ENCODE measurements around the gene SLC32A1. TPM values are rescaled to one million over a fixed set of nuclear protein-coding genes. Genes with fewer than 3 reads are reported as not detected.

The SLC32A1 gene
- total and polyA plus RNA-seq, 2 of the 13 experiments (the other 11 are each of a cell fraction or from before 2014, with no cell fraction given): not detected

DNA sequence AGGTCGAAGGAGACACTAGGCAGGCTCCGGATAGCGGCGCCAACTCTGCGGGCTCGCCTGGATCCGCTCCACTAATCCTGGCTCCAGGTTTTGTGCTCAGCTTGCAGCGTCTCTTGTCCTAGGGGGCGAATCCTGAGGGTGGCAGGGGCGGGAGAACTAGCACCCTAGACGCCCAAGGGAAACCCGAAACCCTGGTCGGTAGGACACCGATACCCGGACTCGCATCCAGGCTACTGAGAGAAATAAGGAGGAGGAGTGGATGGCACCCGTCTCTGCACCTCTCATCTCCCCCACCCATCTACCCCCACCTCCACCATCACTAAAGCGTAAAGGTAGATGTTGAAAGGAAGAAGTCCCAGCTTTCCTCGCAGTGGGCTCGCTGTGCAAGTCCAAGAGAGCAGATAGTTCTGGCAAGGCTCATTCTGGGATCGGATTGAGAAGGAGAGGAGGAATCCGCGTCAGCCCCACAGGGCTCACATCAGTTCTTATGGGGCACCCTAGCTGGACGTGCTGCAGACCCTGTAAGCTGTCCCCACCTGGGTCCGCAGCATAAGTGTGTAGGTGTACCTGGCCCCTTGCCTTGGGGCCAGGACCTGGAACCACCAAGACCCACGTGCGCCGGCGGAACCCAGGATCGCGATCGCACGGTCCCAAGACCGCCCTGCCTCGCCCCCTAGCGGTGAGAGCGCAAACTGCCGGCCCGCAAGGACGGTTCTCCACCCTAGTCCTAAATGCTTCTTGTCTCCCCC, 6.9 kb downstream of the SLC32A1 start (continued):
- 0 out of 2 replicates have a peak, but pooled peaks have one; percentile 63 for TF ChIP-seq AHR (CRISPR knock-in tag; IDR thresholded peaks at IDR 0.05)
- no peak; the same call in 1 of the 2 replicates for TF ChIP-seq DRAP1 (CRISPR knock-in tag; IDR thresholded peaks at IDR 0.05)
- TF ChIP-seq BATF2 (CRISPR knock-in tag; IDR thresholded peaks at IDR 0.05): no peak
- TF ChIP-seq GTF3A (CRISPR knock-in tag; conservative IDR thresholded peaks at IDR 0.05): no peak
- 0 out of 2 replicates have a peak, but pooled peaks have one; percentile 26 for TF ChIP-seq YEATS4 (CRISPR knock-in tag; IDR thresholded peaks at IDR 0.05; ENCODE audit: borderline replicate concordance)
- TF ChIP-seq SNAPC5 (CRISPR knock-in tag; IDR thresholded peaks at IDR 0.05; ENCODE audit: borderline replicate concordance): no peak
- no peak for TF ChIP-seq FOXK2 (IDR thresholded peaks at IDR 0.05)
- peak; percentile 40 for TF ChIP-seq TEAD3 (CRISPR knock-in tag; optimal IDR thresholded peaks at IDR 0.05; ENCODE audit: borderline replicate concordance)
- TF ChIP-seq ZKSCAN5 (CRISPR knock-in tag; IDR thresholded peaks at IDR 0.05): no peak
- TF ChIP-seq ZFP36L2 (CRISPR knock-in tag; IDR thresholded peaks at IDR 0.05): no peak
- 0 out of 2 replicates have a peak, but pooled peaks have one; percentile 16 for TF ChIP-seq THAP7 (CRISPR knock-in tag; IDR thresholded peaks at IDR 0.05)
- no peak for TF ChIP-seq NFATC3 (CRISPR knock-in tag; IDR thresholded peaks at IDR 0.05)
- TF ChIP-seq MIER2 (CRISPR knock-in tag; IDR thresholded peaks at IDR 0.05): peak; percentile 29; the same call in 1 of the 2 replicates
- TF ChIP-seq, protein P1, sequence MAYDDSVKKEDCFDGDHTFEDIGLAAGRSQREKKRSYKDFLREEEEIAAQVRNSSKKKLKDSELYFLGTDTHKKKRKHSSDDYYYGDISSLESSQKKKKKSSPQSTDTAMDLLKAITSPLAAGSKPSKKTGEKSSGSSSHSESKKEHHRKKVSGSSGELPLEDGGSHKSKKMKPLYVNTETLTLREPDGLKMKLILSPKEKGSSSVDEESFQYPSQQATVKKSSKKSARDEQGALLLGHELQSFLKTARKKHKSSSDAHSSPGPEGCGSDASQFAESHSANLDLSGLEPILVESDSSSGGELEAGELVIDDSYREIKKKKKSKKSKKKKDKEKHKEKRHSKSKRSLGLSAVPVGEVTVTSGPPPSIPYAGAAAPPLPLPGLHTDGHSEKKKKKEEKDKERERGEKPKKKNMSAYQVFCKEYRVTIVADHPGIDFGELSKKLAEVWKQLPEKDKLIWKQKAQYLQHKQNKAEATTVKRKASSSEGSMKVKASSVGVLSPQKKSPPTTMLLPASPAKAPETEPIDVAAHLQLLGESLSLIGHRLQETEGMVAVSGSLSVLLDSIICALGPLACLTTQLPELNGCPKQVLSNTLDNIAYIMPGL (CRISPR knock-in tag; IDR thresholded peaks at IDR 0.05; ENCODE audit: borderline replicate concordance in 1 of 2, low read depth in 1 of 2): peak; percentile 86 to 87; a peak in 3 of 4 replicates
- TF ChIP-seq FIP1L1 (IDR thresholded peaks at IDR 0.05; ENCODE audit: borderline replicate concordance, insufficient read depth, low read depth, low read length): no peak
- no peak for TF ChIP-seq ZNF354B (CRISPR knock-in tag; IDR thresholded peaks at IDR 0.05)
- no peak for TF ChIP-seq SNAPC2 (CRISPR knock-in tag; IDR thresholded peaks at IDR 0.05)
- TF ChIP-seq, protein P2, sequence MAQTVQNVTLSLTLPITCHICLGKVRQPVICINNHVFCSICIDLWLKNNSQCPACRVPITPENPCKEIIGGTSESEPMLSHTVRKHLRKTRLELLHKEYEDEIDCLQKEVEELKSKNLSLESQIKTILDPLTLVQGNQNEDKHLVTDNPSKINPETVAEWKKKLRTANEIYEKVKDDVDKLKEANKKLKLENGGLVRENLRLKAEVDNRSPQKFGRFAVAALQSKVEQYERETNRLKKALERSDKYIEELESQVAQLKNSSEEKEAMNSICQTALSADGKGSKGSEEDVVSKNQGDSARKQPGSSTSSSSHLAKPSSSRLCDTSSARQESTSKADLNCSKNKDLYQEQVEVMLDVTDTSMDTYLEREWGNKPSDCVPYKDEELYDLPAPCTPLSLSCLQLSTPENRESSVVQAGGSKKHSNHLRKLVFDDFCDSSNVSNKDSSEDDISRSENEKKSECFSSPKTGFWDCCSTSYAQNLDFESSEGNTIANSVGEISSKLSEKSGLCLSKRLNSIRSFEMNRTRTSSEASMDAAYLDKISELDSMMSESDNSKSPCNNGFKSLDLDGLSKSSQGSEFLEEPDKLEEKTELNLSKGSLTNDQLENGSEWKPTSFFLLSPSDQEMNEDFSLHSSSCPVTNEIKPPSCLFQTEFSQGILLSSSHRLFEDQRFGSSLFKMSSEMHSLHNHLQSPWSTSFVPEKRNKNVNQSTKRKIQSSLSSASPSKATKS (CRISPR knock-in tag; IDR thresholded peaks at IDR 0.05): no peak
- no peak; the same call in none of the 2 replicates for TF ChIP-seq CBX5 (CRISPR knock-in tag; IDR thresholded peaks at IDR 0.05; ENCODE audit: borderline replicate concordance)
- peak; percentile 72 for TF ChIP-seq U2AF1 (optimal IDR thresholded peaks at IDR 0.05; ENCODE audit: low read depth, low read length)
- peak; percentile 66; the same call in 1 of the 2 replicates for TF ChIP-seq NFKB2 (CRISPR knock-in tag; IDR thresholded peaks at IDR 0.05; ENCODE audit: borderline replicate concordance)
- no peak; the same call in 1 of the 2 replicates for TF ChIP-seq ZNF256 (CRISPR knock-in tag; conservative IDR thresholded peaks at IDR 0.05)
- 0 out of 2 replicates have a peak, but pooled peaks have one; percentile 32 for TF ChIP-seq ZMYM4 (CRISPR knock-in tag; IDR thresholded peaks at IDR 0.05)
- no peak for TF ChIP-seq ZNF660 (CRISPR knock-in tag; IDR thresholded peaks at IDR 0.05; ENCODE audit: borderline replicate concordance, low read depth)
